GM03348 (cell line): ENCODE data around the gene KAZN.

ENCODE experiments used
- DNase-seq: peaks from one replicate; pipeline ENCODE4 v3.0.0; 2012; ENCODE audit warnings: low spot score

Gene KAZN

GRCh38 chr1:14769486-14770274 lies 171.2 kb downstream of the KAZN start:
- no peak for DNase-seq

- no peak for DNase-seq
Measured at GRCh38 chr1:14773396-14774025, 175.0 kb downstream of the KAZN start.

GRCh38 chr1:14774225-14774624 lies 175.7 kb downstream of the KAZN start:
- no peak for DNase-seq

- DNase-seq = no peak
Measured at GRCh38 chr1:14774988-14775387, 176.5 kb downstream of the KAZN start.

GRCh38 chr1:14775434-14775833 lies 176.9 kb downstream of the KAZN start:
- DNase-seq = no peak

- no peak for DNase-seq
Measured at GRCh38 chr1:14777516-14778506, 179.3 kb downstream of the KAZN start.

- no peak for DNase-seq
Measured at GRCh38 chr1:14778541-14778897, 180.0 kb downstream of the KAZN start.

GRCh38 chr1:14778898-14779865 lies 180.7 kb downstream of the KAZN start:
- DNase-seq = peak; percentile 65

- peak; percentile 77 for DNase-seq
Measured at GRCh38 chr1:14780271-14780670, 181.8 kb downstream of the KAZN start.

GRCh38 chr1:14781811-14782210 lies 183.3 kb downstream of the KAZN start:
- no peak for DNase-seq

- no peak for DNase-seq
Measured at GRCh38 chr1:14782741-14783591, 184.5 kb downstream of the KAZN start.

- DNase-seq = no peak
Measured at GRCh38 chr1:14783592-14783886, 185.1 kb downstream of the KAZN start.

- DNase-seq = no peak
Measured at GRCh38 chr1:14784790-14785773, 186.6 kb downstream of the KAZN start.

GRCh38 chr1:14786109-14786675 lies 187.7 kb downstream of the KAZN start:
- no peak for DNase-seq

GRCh38 chr1:14786681-14787080 lies 188.2 kb downstream of the KAZN start:
- DNase-seq = no peak

GRCh38 chr1:14787604-14788003 lies 189.1 kb downstream of the KAZN start:
- DNase-seq = no peak

- peak; percentile 35 for DNase-seq
Measured at GRCh38 chr1:14788080-14788479, 189.6 kb downstream of the KAZN start.

- DNase-seq = no peak
Measured at GRCh38 chr1:14790982-14791381, 192.5 kb downstream of the KAZN start.

GRCh38 chr1:14791654-14792053 lies 193.2 kb downstream of the KAZN start:
- DNase-seq = no peak
